Neural progenitor cell (in vitro differentiated cells): ENCODE data around the gene UBE2G2. TPM values are rescaled to one million over a fixed set of nuclear protein-coding genes. Genes with fewer than 3 reads are reported as not detected.

ENCODE experiments used
- DNase-seq: peaks from one replicate; pipeline ENCODE4 v3.0.0-alpha.2; 2016; ENCODE audit warnings: low spot score
- H2AFZ ChIP-seq: fragments of 200-600 bp; sonication (generic); replicated peaks from 2 replicates; pipeline ENCODE4 v1.6.1; 2016; ENCODE audit warnings: antibody characterized with exemption
- H3F3A ChIP-seq: fragments of 200-600 bp; sonication (generic); 2 replicates; pipeline ENCODE4 v1.6.1; 2016; ENCODE audit warnings: antibody characterized with exemption, low read depth
- H3K27ac ChIP-seq: fragments of 200-600 bp; sonication (generic); 2 replicates; pipeline ENCODE4 v1.5.1; 2016; ENCODE audit warnings: mild to moderate bottlenecking
- H3K27me3 ChIP-seq: fragments of 200-600 bp; sonication (generic); 2 replicates; pipeline ENCODE4 v1.6.1; 2016; ENCODE audit warnings: mild to moderate bottlenecking, moderate library complexity
- H3K36me3 ChIP-seq: fragments of 200-600 bp; sonication (generic); 2 replicates; pipeline ENCODE4 v1.5.1; 2016
- H3K4me1 ChIP-seq: fragments of 200-600 bp; sonication (generic); 2 replicates; pipeline ENCODE4 v1.6.1; 2016; ENCODE audit warnings: mixed run types
- H3K4me2 ChIP-seq: fragments of 200-600 bp; sonication (generic); 2 replicates; pipeline ENCODE4 v1.6.1; 2016
- H3K4me3 ChIP-seq: fragments of 200-600 bp; sonication (generic); 2 replicates; pipeline ENCODE4 v1.5.1; 2016
- H3K79me2 ChIP-seq: fragments of 200-600 bp; sonication (generic); 2 replicates; pipeline ENCODE4 v1.6.1; 2016; ENCODE audit warnings: low read depth
- H3K9ac ChIP-seq: fragments of 200-600 bp; sonication (generic); 2 replicates; pipeline ENCODE4 v1.6.1; 2016
- H3K9me3 ChIP-seq: fragments of 200-600 bp; sonication (generic); 2 replicates; pipeline ENCODE4 v1.5.1; 2016; ENCODE audit warnings: low read depth
- H4K20me1 ChIP-seq: fragments of 200-600 bp; sonication (generic); 2 replicates; pipeline ENCODE4 v1.6.1; 2016; ENCODE audit warnings: low read depth
- H3K27ac Mint-ChIP-seq: 3 replicates; pipeline ENCODE4 v1.8.0; 2021; ENCODE audit warnings: mixed read lengths
- H3K27me3 Mint-ChIP-seq: 2 replicates; pipeline ENCODE4 v1.8.0; 2022; ENCODE audit warnings: low read depth, mild to moderate bottlenecking, inconsistent platforms, moderate library complexity, mixed read lengths; ENCODE audit not compliant: insufficient read depth
- H3K36me3 Mint-ChIP-seq: 3 replicates; pipeline ENCODE4 v1.8.0; 2021; ENCODE audit warnings: mixed read lengths
- H3K4me1 Mint-ChIP-seq: 3 replicates; pipeline ENCODE4 v1.8.0; 2021; ENCODE audit warnings: mixed read lengths
- H3K4me3 Mint-ChIP-seq: 3 replicates; pipeline ENCODE4 v1.8.0; 2021; ENCODE audit warnings: mild to moderate bottlenecking, moderate library complexity, mixed read lengths
- H3K9me3 Mint-ChIP-seq: 3 replicates; pipeline ENCODE4 v1.8.0; 2020; ENCODE audit warnings: mixed read lengths
- CTCF ChIP-seq: fragments of 200-600 bp; sonication (generic); IDR thresholded peaks from 2 replicates; pipeline ENCODE4 v1.5.1; 2017; ENCODE audit warnings: antibody characterized with exemption, mild to moderate bottlenecking
- EZH2 ChIP-seq: fragments of 200-600 bp; sonication (generic); IDR thresholded peaks from 2 replicates; pipeline ENCODE4 v1.6.1; 2017; ENCODE audit warnings: antibody characterized with exemption, mild to moderate bottlenecking, moderate library complexity
- EZH2phosphoT487 ChIP-seq: fragments of 200-600 bp; sonication (generic); IDR thresholded peaks from 2 replicates; pipeline ENCODE4 v1.6.1; 2017; ENCODE audit warnings: antibody characterized with exemption
- total RNA-seq: library from RNA; depleted of rRNA; stranded (reverse); fragments of >200 nt; gene quantifications from 2 replicates; pipeline ENCODE4 v1.2.3, GENCODE V29; 2015; ENCODE audit warnings: low replicate concordance

The UBE2G2 gene
- total RNA-seq, 1 donor from 2014 or later = 83.1 TPM

DNA sequence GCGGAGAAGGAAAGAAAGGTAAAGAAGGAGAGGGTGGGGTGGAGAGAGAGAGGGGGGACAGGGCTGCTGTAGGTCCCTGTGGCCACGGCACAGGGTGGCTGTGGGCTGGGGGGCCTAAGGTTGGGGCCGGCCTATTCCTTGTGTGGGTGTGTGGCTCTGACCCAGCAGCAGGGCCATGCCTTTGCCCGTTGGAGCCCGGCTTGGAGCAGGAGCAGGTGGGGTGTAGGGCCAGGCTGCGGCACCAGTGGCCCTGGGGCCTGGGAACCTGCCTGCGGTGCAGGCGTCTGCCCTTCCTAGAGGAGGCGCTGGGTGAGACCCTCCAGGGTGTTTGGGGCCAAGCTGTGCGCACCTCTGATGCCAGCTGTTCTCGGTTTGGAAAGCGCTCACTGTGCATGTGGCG is 35.9 kb upstream of the UBE2G2 start:
- Histone ChIP-seq H3K27me3 (no peaks in the 10 kb centered on the region), H3K9ac (no peak overlapping the region), H3K36me3 (no peaks in the 10 kb centered on the region), H3K4me3 (no peak overlapping the region), H3K4me2 (no peak overlapping the region), H3K4me1 (no peaks in the 10 kb centered on the region), H4K20me1 (no peaks in the 10 kb centered on the region), H2AFZ (no peak overlapping the region), H3K27ac (no peak overlapping the region), H3K79me2 (no peaks in the 10 kb centered on the region), H3K9me3 (no peaks in the 10 kb centered on the region), H3F3A (no peaks in the 10 kb centered on the region)
- H3K4me1 Mint-ChIP-seq = peaks cover 2% of the 10 kb centered on the region
- H3K27ac Mint-ChIP-seq = no peak overlapping the region
- peaks cover 15% of the 10 kb centered on the region for H3K27me3 Mint-ChIP-seq
- H3K36me3 Mint-ChIP-seq = no peaks in the 10 kb centered on the region
- H3K4me3 Mint-ChIP-seq = no peak overlapping the region
- H3K9me3 Mint-ChIP-seq = no peaks in the 10 kb centered on the region
- DNase-seq = no peak
- TF ChIP-seq CTCF = no peak
- no peak for TF ChIP-seq EZH2
- TF ChIP-seq EZH2phosphoT487 = no peak

GRCh38 chr21:44836666-44837471 is 35.2 kb upstream of the UBE2G2 start:
- Histone ChIP-seq H3K27me3 (no peaks in the 10 kb centered on the region), H3K4me1 (no peaks in the 10 kb centered on the region), H2AFZ (no peak overlapping the region), H4K20me1 (no peaks in the 10 kb centered on the region), H3K4me2 (no peak overlapping the region), H3F3A (no peaks in the 10 kb centered on the region), H3K36me3 (no peaks in the 10 kb centered on the region), H3K9ac (no peak overlapping the region), H3K9me3 (no peaks in the 10 kb centered on the region), H3K79me2 (no peaks in the 10 kb centered on the region), H3K4me3 (no peak overlapping the region), H3K27ac (no peak overlapping the region)
- no peaks in the 10 kb centered on the region for H3K9me3 Mint-ChIP-seq
- no peak overlapping the region for H3K27ac Mint-ChIP-seq
- peaks cover 2% of the 10 kb centered on the region for H3K4me1 Mint-ChIP-seq
- no peak for DNase-seq
- TF ChIP-seq EZH2phosphoT487 = no peak
- no peak for TF ChIP-seq EZH2
- no peak for TF ChIP-seq CTCF
- H3K27me3 Mint-ChIP-seq = peaks cover 12% of the 10 kb centered on the region
- H3K36me3 Mint-ChIP-seq = no peaks in the 10 kb centered on the region
- no peak overlapping the region for H3K4me3 Mint-ChIP-seq

- Histone ChIP-seq H4K20me1 (no peaks in the 10 kb centered on the region), H3K4me1 (no peaks in the 10 kb centered on the region), H3K4me3 (no peak overlapping the region), H3K27me3 (no peaks in the 10 kb centered on the region), H2AFZ (no peak overlapping the region), H3F3A (no peaks in the 10 kb centered on the region), H3K9ac (no peak overlapping the region), H3K9me3 (no peaks in the 10 kb centered on the region), H3K79me2 (no peaks in the 10 kb centered on the region), H3K36me3 (no peaks in the 10 kb centered on the region), H3K4me2 (no peak overlapping the region), H3K27ac (no peak overlapping the region)
- Mint-ChIP-seq H3K4me3 (no peak overlapping the region), H3K27ac (no peak overlapping the region), H3K9me3 (no peaks in the 10 kb centered on the region), H3K27me3 (peaks cover 11% of the 10 kb centered on the region), H3K4me1 (peaks cover 2% of the 10 kb centered on the region), H3K36me3 (no peaks in the 10 kb centered on the region)
- no peak for TF ChIP-seq CTCF
- no peak for TF ChIP-seq EZH2phosphoT487
- no peak for TF ChIP-seq EZH2
- DNase-seq = no peak
Measured at GRCh38 chr21:44836349-44836665, 34.7 kb upstream of the UBE2G2 start.
